HG02798 (cell line): Measurements from ENCODE around the gene FAM89A.
A peak's percentile ranks its signal among the peaks of the same experiment; 100 is the strongest.

ENCODE experiments used
- ATAC-seq: cut with Tn5 transposase; IDR thresholded peaks from one replicate; pipeline ENCODE4 v1.9.1; 2021; ENCODE audit warnings: mild to moderate bottlenecking; ENCODE audit not compliant: unreplicated experiment, poor library complexity

FAM89A gene

DNA sequence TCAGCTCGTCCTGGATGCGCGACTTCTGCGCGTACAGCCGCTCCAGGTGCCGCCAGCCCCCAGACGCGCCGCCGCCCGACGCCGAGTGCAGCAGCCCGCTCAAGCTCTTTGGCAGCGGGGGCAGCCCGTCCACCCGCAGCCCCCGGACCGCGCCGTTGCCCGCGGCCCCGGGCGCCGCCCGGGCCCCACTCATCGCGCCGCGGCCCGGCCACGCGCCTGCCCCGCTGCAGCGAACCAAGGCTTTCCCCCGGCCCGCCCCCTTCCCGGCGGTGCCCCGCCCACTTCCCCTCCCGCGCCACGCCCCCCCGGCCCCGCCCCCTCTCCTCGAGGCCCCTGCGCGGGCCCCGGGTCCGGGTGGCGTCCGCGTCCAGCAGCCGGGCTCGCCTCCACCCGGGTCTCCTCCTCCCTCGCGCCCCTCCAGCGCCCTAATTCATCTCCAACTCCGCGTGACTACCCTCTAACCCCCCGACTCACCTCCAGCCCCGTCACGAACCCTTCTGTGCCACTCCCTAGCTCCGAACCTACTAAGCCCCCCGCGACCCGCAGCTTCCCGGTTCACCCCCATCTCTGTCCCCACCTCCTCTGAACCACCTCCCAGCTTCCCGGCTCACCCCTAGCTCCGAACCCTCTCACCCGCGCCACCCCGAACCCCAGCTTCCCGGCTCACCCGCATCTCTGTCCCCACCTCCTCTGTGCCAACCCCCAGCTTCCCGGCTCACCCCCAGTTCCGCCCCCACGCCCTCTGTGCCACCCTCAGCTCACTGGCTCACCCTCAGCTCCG is at the start of gene FAM89A:
TSS of gene FAM89A (minus strand) at position 236 of the 781 bp plus-strand sequence. CDS start at position 193, 43 bp downstream.
- peak; percentile 74 for ATAC-seq

DNA sequence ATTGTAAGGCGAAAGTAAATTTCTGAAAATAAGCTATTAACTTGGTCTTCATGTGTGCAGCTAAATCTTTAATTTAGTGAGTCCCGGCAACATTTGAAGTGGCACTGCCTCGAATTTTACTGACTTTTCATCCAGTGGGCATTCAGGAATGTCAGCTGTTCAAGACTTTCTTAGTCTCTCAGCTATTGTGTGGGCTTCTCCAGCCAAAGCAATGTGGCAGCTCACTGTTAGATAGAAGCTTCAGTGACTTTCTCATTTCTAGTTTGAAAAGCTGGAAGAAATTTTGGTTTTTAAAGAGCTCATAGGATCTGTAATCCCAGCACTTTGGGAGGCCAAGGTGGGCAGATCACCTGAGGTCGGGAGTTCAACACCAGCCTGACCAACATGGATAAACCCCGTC is 44.3 kb upstream of the FAM89A start:
- ATAC-seq, result no peak

DNA sequence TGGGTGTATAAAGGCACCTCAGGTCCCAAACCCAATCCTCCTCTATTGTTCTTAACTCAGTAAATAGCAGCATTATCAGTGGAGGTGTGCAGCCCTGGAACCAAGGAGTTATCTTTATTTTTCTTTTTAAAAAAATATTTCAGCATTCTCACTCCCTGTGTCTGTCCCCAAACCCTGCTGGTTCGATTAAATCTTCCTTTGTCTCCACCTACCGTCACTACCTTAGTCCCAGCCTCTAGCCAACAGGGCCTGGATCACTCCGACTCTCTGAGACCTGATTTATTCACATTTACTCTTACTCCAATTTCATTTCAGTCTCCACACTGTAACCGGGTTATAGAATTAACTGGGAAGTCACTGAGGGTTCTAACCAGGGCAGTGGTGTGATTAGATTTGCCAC is 39.1 kb upstream of the FAM89A start:
- no peak for ATAC-seq

DNA sequence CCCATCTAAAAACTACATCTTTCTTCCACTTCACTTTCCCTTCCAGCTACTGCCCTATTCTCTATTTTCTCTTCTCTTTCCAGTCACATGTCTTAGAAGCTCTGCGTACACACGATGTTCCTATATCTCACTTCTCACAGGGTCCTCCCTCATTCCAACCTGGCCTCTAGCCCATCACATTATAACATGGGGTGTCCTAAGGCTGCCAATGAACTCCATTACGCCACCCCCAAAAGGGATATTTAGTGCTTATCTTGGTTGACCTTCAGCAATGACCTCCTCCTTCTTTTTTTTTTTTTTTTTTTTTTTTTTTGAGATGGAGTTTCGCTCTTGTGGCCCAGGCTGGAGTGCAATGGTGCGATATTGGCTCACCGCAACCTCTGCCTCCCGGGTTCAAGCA is 38.2 kb upstream of the FAM89A start:
- ATAC-seq, result no peak

DNA sequence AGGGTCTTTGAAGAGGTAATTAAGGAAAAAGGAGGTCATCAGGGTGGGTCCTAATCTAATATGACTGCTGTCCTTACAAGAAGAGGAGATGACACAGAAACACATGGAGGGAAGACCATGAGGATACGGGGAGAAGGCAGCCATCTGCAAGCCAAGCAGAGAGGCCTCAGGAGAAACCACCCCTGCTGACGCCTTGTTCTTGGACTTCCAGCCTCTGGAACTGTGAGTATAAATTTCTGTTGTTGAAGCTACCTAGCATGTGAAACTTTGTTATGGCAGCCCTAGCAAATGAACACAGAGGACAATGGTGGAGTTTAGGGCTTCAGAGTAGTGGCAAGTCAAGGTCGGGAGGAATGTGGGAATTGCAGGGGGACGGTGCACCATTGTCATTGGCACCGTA is 36.7 kb upstream of the FAM89A start:
- no peak for ATAC-seq

DNA sequence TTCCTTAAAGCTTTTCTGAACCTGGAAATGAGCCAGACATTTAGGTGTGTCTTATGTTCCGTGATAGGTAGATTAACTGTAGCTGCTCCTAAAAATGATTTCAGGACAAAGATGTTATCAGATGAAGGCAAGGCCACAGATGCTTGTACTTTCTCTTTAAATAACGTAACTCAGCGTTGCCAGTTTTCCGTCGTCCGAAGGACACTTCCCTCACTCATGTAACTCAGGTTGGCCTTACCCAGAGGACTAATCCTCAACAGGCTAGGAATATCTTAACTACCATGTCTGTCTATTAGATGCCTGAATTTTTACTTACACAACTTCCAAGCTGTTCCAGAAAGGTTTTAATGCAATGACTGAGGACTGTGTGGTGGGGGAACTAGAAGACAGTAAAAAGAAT is 35.4 kb upstream of the FAM89A start:
- ATAC-seq, result no peak

DNA sequence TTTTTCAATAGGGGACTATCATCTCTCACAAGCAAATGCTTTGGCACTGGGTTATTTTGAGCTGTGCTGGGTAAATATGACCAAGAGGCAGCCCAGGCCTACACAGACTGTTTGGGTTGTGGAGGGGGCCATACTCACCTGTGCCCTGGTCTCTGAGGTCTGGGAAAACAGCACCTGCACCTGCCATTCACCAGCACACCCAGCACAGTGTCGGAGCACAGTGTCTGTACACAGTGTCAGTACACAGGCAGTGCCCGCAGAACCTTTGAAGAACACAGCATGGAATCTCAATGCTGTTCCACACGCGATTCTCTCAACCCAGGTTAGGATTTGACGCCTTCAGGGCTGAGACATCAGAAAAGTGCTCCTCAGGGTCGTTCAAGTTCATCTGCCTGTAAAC is 35.0 kb upstream of the FAM89A start:
- no peak for ATAC-seq

DNA sequence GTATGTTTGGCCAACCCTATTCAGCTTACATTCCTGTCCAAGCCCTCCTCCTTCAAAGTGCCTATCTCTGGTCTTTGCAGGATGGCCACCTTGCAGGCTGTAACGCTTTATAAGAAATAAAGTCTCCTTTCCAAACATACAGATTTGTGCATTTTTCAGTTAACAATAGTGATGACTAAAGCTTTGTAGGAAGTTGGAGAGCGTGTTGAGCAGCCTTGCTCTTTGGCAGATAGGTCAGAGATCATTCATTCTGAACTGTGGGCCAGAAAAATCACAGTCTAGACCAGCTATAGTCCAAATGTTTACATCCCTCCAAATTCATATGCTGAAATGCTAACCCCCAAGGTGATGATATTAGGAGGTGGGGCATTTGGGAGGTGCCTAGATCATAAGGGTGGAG is 34.0 kb upstream of the FAM89A start:
- no peak for ATAC-seq

DNA sequence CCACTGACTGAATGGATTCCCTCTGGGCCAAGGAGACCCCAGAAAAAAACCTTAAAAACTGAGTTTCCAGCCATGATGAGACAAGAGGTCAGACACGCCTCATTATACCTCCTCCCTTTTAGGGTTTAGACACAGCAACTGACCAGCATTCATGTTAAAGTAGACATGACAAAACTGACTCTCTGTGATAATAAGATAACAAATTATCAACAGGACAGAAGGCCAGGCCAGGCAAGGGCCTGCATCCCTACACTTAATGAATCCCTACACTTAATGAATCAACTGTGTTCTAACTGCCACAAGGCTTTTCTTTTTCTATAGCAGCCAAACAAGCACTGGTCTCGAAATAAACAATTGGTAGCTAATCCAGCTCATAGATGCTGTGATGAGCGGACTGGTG is 33.3 kb upstream of the FAM89A start:
- ATAC-seq, result no peak

DNA sequence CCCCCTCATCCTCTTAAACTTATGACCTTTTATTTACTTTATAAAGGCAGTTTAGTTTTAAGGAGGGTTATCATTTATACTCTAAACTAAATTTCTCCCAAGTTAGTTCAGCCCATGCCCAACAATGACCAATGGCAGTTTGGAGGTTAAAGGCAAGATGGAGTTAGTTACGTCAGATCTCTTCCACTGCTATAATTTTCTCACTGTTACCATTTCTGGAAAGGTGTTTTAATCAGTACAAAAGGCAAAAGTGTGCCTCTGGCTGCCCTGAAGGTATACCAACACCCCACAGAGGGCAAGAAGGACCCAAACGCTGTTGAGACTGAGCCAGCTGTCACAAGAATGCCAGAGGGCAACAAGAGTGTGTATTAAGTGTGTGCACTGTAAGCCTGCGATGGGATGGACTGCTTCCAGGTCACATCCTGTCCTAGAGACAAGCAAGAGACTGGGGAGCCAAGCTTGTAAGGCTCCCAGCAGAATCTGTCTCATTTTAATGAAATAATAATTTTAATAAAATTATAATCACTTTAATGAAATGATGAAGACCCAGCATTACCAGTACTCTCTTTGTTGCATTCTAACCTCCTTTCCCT is 32.5 kb upstream of the FAM89A start:
- no peak for ATAC-seq

DNA sequence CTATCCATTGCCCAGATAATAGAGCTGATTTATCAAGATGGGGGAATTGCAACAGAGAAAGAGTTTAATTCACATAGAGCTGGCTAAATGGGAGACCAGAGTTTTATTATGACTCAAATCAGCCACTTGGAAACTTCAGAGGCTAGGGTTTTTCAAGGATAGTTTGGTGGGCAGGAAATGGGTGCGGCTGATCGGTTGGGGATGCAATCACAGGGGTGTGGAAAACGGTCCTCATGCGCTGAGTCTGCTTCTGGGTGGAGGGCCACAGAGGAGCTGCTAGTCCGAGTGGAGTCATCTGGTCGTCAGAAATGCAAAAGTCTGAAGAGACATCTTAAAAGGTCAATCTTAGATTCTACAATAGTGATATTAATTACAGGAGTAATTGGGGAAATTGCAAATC is 32.0 kb upstream of the FAM89A start:
- no peak for ATAC-seq

DNA sequence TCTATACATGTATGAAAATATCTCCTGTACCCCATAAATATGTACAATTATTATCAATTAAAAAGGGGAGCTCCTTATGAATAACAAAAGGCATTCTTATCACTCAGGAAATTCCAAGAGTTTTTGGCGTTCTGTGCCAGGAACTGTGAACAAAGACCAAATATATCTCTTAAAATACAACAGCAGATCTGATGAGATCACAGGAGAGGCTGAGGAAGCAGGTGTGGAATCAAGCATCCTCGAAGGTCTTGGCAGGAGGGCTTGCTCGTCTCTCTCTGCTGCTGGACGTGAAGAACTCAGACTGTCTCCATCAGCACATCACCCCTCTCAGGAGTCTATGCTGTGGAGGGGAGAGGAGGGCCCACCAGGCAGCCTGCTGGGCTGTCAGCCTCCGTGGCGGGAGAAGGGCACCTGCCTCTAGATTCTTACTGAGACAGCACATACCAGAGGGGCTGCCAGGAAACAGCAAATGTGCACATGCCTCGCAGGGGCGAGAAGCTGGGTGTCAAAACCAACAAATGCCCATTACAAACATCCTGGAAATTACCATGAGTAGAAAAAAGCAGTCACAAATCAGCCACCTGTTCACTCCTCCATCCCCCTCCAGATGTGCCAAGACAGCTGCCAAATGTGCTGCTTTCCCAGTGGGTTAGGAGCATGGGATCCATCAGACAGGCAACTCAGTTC is 30.8 kb upstream of the FAM89A start:
- ATAC-seq, result no peak

DNA sequence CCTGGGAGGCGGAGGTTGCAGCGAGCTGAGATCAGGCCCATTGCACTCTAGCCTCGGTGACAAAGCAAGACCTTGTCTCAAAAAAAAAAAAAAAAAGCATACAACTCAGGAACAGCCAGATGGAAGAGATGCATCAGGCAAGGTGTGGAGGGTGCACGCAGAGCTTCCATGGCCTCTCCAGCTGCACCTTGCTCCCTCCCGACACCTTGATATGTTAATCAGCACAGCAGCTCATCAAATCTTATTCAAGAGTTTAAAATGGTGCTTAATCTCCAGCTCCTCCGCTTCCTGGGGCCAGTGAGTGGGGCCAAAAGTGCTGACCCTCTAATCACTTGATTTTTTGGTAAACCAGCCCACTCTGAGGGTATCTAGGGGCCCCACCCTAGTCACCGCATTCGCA is 29.3 kb upstream of the FAM89A start:
- no peak for ATAC-seq

DNA sequence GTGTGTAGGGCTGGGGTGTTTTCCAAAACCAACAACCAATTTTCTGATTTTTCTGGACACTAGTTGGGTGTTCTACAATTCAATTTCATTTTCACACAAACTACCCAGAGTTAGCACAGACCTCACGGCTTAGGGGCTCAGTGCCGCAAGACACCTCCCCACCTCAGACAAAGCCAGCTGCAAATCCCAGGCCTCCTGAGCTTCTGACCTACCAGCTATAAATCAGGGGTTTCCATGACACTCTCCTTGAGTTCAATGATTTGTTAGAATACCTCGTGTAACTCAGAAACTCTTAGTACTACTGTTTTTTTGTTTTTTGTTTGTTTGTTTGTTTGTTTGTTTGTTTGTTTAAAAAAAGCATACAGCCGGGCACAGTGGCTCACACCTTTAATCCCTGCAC is 28.7 kb upstream of the FAM89A start:
- ATAC-seq, result no peak

DNA sequence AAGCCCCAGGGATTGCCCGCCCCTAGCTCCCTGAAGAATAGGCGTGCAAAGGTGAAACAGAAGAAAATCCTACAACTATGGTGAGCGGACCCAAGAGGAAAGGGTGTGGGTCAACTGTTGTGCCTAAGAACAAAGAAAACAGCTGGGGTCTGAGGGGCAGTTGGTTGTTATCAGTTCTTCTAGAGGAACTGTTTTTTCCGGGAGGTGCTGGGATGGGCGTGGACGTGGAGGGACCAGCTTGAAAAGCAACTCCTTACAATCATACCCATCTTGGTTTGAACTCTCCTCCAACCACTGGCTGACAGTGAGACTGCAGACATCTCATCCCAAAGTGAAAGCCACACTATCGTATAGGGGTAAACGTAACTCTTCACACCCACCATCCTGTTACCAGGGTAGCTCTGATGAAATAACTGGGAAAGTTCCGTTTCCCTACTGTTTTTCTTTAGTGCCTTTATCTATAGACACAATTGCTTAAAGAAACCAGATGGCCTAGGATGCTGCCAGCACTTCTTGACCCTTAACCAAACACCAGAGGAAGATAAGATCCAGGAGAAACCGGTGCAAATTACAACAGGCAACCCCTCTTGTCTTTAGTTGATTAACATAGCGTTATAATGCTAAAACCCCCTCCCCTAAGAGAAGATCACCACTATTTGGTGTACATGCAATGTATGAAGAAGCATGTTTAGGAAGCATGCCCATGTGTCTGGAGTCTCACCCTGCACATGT is 25.6 kb upstream of the FAM89A start:
- no peak for ATAC-seq

DNA sequence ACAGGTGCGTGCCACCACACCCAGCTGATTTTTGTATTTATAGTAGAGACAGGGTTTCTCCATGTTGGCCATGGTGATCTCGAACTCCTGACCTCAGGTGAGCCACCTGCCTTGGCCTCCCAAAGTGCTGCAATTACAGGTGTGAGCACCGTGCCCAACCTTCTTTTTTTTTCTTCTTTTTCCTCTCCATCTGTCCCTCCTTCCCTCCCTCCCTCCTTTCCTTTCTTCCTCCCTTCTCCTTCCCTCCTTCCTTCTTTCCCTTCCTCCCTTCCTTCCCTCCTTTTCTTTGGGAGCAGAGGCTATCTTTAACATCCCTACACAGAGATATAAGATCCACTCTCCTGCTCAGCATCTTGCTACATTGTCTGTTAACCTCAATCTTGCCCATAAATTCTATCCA is 24.4 kb upstream of the FAM89A start:
- ATAC-seq, result no peak

DNA sequence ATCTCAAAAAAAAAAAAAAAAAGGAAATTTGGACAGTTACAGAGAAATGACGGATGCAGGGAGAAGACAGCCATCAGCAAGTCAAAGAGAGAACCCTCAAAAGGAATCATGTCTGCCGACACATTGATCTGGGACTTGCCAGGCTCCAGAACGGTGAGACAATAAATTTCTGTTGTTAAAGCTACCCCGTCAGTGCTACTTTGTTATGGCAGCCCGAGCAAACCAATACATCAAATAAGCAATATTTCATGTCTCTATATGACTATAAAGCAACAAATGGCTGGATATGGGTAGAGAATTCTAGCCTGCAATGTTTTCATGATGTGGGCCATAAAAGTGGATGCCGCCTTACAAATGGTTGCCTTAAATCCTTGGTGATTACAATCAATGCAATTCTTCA is 23.3 kb upstream of the FAM89A start:
- no peak for ATAC-seq

DNA sequence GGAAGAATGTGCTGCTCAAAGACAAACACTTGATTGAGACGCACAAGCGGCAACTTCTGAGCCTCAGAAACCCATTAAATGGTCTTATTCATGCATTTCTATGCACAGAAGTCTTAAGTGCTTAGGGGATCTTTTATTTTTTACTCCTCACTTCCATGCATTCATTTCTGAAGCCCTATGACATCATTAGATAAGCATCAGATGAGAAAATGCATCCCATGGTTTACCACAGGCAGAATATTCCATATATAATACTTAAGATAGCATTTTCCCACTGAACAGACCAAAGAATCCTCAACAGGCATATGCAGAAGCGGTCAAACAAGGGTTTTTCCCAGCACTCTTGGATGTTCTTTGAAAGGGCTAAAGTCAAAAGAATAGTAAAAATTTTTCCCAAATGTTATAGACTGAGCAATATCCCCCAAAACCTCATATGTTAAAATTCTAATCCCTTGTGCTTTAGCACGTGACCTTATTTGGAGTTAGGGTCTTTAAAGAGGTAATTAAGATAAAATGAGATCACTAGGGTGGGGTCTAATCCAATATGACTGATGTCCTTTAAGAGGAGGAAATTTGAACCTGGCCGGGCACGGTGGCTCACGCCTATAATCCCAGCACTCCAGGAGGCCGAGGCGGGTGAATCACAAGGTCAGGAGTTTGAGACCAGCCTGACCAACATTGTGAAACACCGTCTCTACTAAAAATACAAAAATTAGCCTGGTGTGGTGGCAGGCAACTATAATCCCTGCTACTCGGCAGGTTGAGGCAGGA is 22.6 kb upstream of the FAM89A start:
- ATAC-seq, result no peak

DNA sequence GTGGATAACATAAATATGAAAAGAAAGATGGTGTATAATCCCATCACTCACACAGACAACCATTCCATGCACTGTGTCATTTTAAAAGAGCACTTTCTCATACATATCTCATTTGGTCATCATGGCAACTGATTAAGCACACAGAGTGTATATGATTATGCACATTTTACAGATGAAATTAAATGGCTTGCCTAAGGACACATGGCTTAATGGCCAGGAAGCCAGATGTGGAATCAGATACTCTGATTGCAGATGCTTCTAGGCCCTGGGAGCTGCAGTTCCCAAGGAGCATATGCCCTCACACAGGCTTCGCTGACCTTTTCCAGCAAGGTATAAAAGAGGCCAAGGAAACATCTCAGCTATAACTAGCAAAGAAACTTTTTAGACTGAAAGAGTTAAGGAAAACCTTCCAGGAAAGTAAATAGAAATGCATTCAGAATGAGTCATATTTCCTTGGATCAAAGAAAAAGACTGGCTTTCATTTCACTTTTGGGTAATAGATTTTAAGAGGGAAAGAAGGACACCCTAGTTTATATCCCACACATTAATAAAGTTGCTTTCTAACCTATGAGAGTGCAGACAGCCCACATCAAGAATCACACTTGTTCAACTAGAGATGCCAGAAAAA is 19.6 kb upstream of the FAM89A start:
- ATAC-seq, result no peak
